HG03060 (cell line): ENCODE results near the gene PAAF1.

ENCODE experiments used
- ATAC-seq: cut with Tn5 transposase; IDR thresholded peaks from one replicate; pipeline ENCODE4 v1.9.1; 2021; ENCODE audit warnings: low read depth, moderate number of reproducible peaks; ENCODE audit not compliant: unreplicated experiment

Gene PAAF1

GRCh38 chr11:73969991-73970800, 93.4 kb downstream of the PAAF1 start:
- ATAC-seq = no peak

GRCh38 chr11:73971175-73971719, 94.4 kb downstream of the PAAF1 start:
- no peak for ATAC-seq

DNA sequence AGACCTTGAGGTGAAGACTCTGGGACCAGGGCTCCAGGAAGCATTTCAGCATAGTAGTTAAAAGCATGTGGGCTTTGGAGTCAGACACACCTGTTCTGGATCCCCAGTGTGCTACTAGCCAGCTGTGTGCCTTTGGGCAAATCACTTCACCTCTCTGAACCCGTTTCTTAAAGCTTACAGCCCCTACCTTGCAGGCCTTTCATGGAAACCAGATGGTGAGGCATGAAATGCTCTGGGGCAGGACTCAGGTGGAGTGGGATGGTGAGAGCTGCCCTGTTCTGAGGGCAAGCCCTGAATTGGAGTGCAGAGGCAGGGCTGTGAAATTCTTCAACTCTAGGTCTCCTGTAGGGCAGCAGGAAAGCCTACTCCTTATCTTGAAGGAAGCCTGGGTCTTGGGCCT, 95.4 kb downstream of the PAAF1 start:
- no peak for ATAC-seq

- no peak for ATAC-seq
These were observed 96.0 kb downstream of the PAAF1 start for GRCh38 chr11:73972620-73973449.

- ATAC-seq = no peak
These were observed 98.0 kb downstream of the PAAF1 start for GRCh38 chr11:73974604-73975478.

- ATAC-seq = no peak
These were observed 98.6 kb downstream of the PAAF1 start for GRCh38 chr11:73975479-73975757.

GRCh38 chr11:73976451-73977151, 99.8 kb downstream of the PAAF1 start:
- ATAC-seq = no peak

DNA sequence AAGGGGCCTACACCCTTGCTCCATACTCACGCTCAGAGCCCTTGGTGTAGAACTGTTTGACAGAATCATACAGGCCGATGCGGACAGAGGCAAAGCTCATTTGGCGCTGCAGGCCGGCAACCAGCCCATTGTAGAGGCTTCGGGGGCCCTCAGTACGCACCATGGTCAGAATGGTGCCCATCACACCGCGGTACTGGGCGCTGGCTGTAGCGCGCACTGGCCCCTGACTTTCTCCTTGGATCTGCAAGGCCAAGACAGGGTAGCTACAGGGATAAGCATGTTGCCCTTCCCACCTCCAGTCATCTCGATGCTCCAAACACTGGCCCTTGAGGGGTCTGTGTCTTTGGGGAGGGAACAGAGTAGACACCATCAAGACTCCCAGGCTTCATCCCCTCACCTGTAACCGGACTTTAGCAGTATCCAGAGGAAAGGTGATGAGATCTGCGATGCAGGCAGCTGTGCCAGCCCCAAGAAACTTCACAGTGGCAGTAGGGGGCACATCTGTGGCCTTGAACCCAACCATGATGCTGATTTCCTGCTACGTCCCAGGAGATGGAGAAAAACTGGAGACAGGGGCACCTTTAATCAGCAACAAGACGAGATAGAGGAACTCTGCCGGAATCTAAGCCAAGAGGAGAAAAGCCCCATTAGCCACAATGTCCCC, 101.2 kb downstream of the PAAF1 start:
- ATAC-seq = no peak

DNA sequence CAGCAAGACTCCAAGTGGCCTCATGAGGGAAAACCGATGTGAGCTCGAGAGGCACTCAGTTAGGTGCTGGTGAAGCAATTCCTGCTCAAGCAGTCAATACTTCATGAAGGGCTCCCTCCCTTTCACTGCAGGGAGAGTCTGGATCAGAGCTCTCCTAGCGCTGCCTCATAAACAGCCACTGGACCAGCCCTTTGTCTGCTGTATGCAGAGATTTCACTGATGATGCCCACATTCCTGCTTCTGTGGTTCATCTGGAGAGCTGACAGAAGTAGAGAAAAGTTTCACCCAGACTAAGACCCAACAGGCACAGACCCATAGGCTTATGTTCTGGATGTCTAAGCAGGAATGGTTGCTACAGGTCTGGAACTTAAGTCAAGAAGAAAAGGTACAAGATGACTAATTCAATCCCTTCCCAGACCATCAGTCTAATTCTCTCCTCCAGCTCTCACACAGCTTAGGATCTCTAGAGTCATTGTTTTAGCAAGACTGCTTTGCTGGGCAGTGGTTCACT, 101.8 kb downstream of the PAAF1 start:
- no peak for ATAC-seq

GRCh38 chr11:73980001-73980961, 103.5 kb downstream of the PAAF1 start:
- ATAC-seq = no peak
